Measurements from ENCODE around the gene KRT32. TPM values are rescaled to one million over a fixed set of nuclear protein-coding genes. Genes with fewer than 3 reads are reported as not detected.

The KRT32 gene
- total and polyA plus RNA-seq, 9 of the 15 experiments (the other 6 are each of a cell fraction or from before 2014, with no cell fraction given), result not detected

- peak; percentile 66 to 71 for TF ChIP-seq NRF1 (conservative IDR thresholded peaks at IDR 0.05 in 1 of 2, IDR thresholded peaks at IDR 0.05 in 1 of 2)
- peak; percentile 40 for TF ChIP-seq KDM5B (IDR thresholded peaks at IDR 0.05; ENCODE audit: insufficient replicate concordance, low read depth, low read length)
- peak; percentile 23; the same call in 1 of the 2 replicates for TF ChIP-seq L3MBTL2 (IDR thresholded peaks at IDR 0.05)
- TF ChIP-seq SMAD3 (CRISPR knock-in tag; conservative IDR thresholded peaks at IDR 0.05), result 0 out of 2 replicates have a peak, but pooled peaks have one; percentile 5
- TF ChIP-seq ZFP36 (IDR thresholded peaks at IDR 0.05; ENCODE audit: low read depth, low read length, partially characterized antibody), result peak; percentile 29
- TF ChIP-seq CBFA2T3 (IDR thresholded peaks at IDR 0.05), result 0 out of 2 replicates have a peak, but pooled peaks have one; percentile 5
- no peak for TF ChIP-seq ZNF408 (CRISPR knock-in tag; IDR thresholded peaks at IDR 0.05; ENCODE audit: low read depth)
- TF ChIP-seq DDX20 (tag; IDR thresholded peaks at IDR 0.05; ENCODE audit: low read depth), result no peak
- peak; percentile 85 for TF ChIP-seq VEZF1 (CRISPR knock-in tag; IDR thresholded peaks at IDR 0.05)
- TF ChIP-seq CXXC5 (CRISPR knock-in tag; IDR thresholded peaks at IDR 0.05), result peak; percentile 49; the same call in 1 of the 2 replicates
- 0 out of 2 replicates have a peak, but pooled peaks have one; percentile 20 for TF ChIP-seq ATF7 (IDR thresholded peaks at IDR 0.05)
- TF ChIP-seq CBX1 (IDR thresholded peaks at IDR 0.05; ENCODE audit: low read depth), result no peak
- 0 out of 2 replicates have a peak, but pooled peaks have one; percentile 19 for TF ChIP-seq HDGF (IDR thresholded peaks at IDR 0.05)
These were observed 43.9 kb upstream of the KRT32 start (continued) for GRCh38 chr17:41511116-41511515.
